BJ (cell line): Measurements from ENCODE around the gene FMC1. TPM values are rescaled to one million over a fixed set of nuclear protein-coding genes. Genes with fewer than 3 reads are reported as not detected.
"Not testable (repeated sequence)": the region's sequence is repeated elsewhere in the genome, so short reads cannot be mapped to it uniquely, and the experiment has no call there.

Experiments used
- CTCF ChIA-PET: fragments of 350-600 bp; formaldehyde crosslinking; extraction: SDS; loops from one replicate; lab custom pipeline; 2021; ENCODE audit warnings: antibody characterized with exemption, inconsistent platforms; lab: Yijun Ruan, JAX
- POLR2A ChIA-PET: fragments of 300-600 bp; sonication (Branson Sonifier 250); formaldehyde crosslinking; extraction: SDS; loops from one replicate; lab custom pipeline; 2021; ENCODE audit warnings: antibody characterized with exemption; lab: Charles Lee
- DNase-seq: peaks from one replicate; pipeline ENCODE4 v3.0.0-alpha.2; 2011; ENCODE audit warnings: low read depth
- H3K27me3 ChIP-seq: 2 replicates; pipeline ENCODE4 v1.6.0; 2011; ENCODE audit warnings: low read length; ENCODE audit not compliant: control insufficient read depth, insufficient read depth
- H3K36me3 ChIP-seq: 2 replicates; pipeline ENCODE4 v1.5.1; 2011; ENCODE audit warnings: low read length; ENCODE audit not compliant: control insufficient read depth, insufficient read depth
- H3K4me3 ChIP-seq: 2 replicates; pipeline ENCODE4 v1.5.1; 2011; ENCODE audit warnings: low read depth, mild to moderate bottlenecking, control low read depth, low read length
- CTCF ChIP-seq: IDR thresholded peaks from 2 replicates; pipeline ENCODE4 v1.5.1; 2011; ENCODE audit warnings: low read depth, mild to moderate bottlenecking, control low read depth, inconsistent platforms, low read length, moderate library complexity; ENCODE audit not compliant: insufficient read depth
- polyA plus RNA-seq: library from polyadenylated mRNA; depleted of rRNA; stranded (reverse); fragments of >200 nt; gene quantifications from 2 replicates; pipeline ENCODE4 v1.2.3, GENCODE V29; 2011

Gene FMC1
- polyA plus RNA-seq, 1 experiment, result 12.1 TPM

DNA sequence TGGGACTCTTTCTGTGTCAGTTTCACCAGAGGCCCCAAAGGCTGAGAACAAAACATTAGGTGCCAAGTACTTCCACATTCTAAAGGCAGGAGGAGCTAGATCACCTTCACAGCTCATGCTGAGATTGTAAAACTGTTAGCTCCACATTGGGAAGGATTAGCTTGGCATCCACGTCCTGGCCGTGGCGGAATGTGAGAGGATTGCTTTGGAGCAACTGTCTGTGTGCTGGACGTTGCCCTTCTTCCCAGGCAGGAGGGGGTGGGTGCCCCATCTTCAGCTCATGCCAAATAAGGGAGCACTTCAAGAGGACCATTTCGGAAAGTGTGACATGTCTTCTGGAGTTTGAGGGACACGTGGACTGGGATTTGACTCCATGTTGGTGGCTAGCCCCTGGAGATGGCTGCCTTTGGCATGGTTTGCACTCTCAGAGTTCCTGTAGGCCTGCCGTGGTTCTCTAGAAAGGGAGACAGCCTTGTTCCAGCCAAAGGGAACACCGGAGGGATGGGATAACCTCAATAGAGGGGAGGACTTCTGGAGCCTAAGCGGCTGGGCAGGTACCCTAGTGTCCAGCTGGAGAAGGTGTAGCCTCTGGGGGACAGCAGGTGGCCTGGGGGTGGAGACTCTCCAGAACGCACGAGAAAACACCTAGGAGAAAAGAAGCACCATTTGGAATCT, 19.9 kb upstream of the FMC1 start:
- ChIA-PET CTCF (interaction anchor here (1.2 kb wide), 1 partner anchor 12 kb away, joined by 3 read pairs; no protein-coding TSS in a partner anchor), POLR2A (no interaction called here)
- no peaks in the 10 kb centered on the region for H3K27me3 ChIP-seq
- peak; percentile 46 for TF ChIP-seq CTCF
- DNase-seq, result no peak
- no peaks in the 10 kb centered on the region for H3K36me3 ChIP-seq
- H3K4me3 ChIP-seq, result no peak overlapping the region

GRCh38 chr7:139324709-139325108, 16.4 kb upstream of the FMC1 start:
- DNase-seq, H3K4me3 ChIP-seq, POLR2A ChIA-PET, H3K36me3 ChIP-seq, H3K27me3 ChIP-seq, CTCF ChIA-PET: not testable (repeated sequence)

- no peaks in the 10 kb centered on the region for H3K27me3 ChIP-seq
- POLR2A ChIA-PET, result no interaction called here
- H3K36me3 ChIP-seq, result no peaks in the 10 kb centered on the region
- CTCF ChIA-PET, result interaction anchor here (1.4 kb wide), 2 partner anchors 11 to 12 kb away, joined by 4 to 6 read pairs; no protein-coding TSS in a partner anchor
- DNase-seq, result peak; percentile 38
- no peak overlapping the region for H3K4me3 ChIP-seq
- TF ChIP-seq CTCF, result no peak
Observed at GRCh38 chr7:139328375-139328774, 12.8 kb upstream of the FMC1 start.

- Histone ChIP-seq H3K36me3 (no peaks in the 10 kb centered on the region), H3K4me3 (no peak overlapping the region), H3K27me3 (no peaks in the 10 kb centered on the region)
- DNase-seq, result no peak
- TF ChIP-seq CTCF, result no peak
- POLR2A ChIA-PET, result no interaction called here
- CTCF ChIA-PET, result interaction anchor here (1.4 kb wide), 1 partner anchor 10 kb away, joined by 4 read pairs; no protein-coding TSS in a partner anchor
Observed at GRCh38 chr7:139329119-139329518, 12.0 kb upstream of the FMC1 start.

- POLR2A ChIA-PET, result no interaction called here
- CTCF ChIA-PET, result interaction anchor here (1.5 kb wide), 1 partner anchor 9 kb away, joined by 4 read pairs; no protein-coding TSS in a partner anchor
- Histone ChIP-seq H3K27me3 (no peaks in the 10 kb centered on the region), H3K36me3 (no peaks in the 10 kb centered on the region), H3K4me3 (no peak overlapping the region)
- TF ChIP-seq CTCF, result no peak
- no peak for DNase-seq
Observed at GRCh38 chr7:139330333-139331030, 10.7 kb upstream of the FMC1 start.
